Urinary bladder (tissue), 4 donors: ENCODE data around the gene UBASH3A. TPM values are rescaled to one million over a fixed set of nuclear protein-coding genes. Genes with fewer than 3 reads are reported as not detected.

Source experiments
- DNase-seq: peaks from one replicate; pipeline ENCODE4 v3.0.0-alpha.2; 2015; ENCODE audit errors: extremely low spot score
- H3K27ac ChIP-seq: one replicate; pipeline ENCODE4 v1.5.1; 2013; ENCODE audit warnings: low read depth, mild to moderate bottlenecking, moderate library complexity
- H3K36me3 ChIP-seq: one replicate; pipeline ENCODE4 v1.6.1; 2013; ENCODE audit warnings: mild to moderate bottlenecking, moderate library complexity; ENCODE audit not compliant: insufficient read depth
- H3K4me1 ChIP-seq: one replicate; pipeline ENCODE4 v1.6.1; 2013; ENCODE audit warnings: mild to moderate bottlenecking, moderate library complexity; ENCODE audit not compliant: insufficient read depth
- H3K4me3 ChIP-seq: one replicate; pipeline ENCODE4 v1.5.1; 2013; ENCODE audit warnings: low read depth, low read length
- WGBS: extraction: QIAGEN DNeasy Blood & Tissue Kit; methylation state at CpG from one replicate; pipeline ENCODE4 v1.1.7; 2013; 5-methylcytosine and 5-hydroxymethylcytosine counted together
- polyA plus RNA-seq: library from polyadenylated mRNA; stranded (reverse); fragments of 200-250 nt; gene quantifications from one replicate; pipeline ENCODE4 v1.2.3, GENCODE V29; 2013
- total RNA-seq: library from RNA; depleted of rRNA; stranded (reverse); fragments of >200 nt; gene quantifications from one replicate; pipeline ENCODE4 v1.2.3, GENCODE V29; 2014
- donor health status: healthy with polysubstance abuse.
- donor health status: healthy.

Gene UBASH3A
- total and polyA plus RNA-seq, 2 donors, result 0.27 to 0.32 TPM

DNA sequence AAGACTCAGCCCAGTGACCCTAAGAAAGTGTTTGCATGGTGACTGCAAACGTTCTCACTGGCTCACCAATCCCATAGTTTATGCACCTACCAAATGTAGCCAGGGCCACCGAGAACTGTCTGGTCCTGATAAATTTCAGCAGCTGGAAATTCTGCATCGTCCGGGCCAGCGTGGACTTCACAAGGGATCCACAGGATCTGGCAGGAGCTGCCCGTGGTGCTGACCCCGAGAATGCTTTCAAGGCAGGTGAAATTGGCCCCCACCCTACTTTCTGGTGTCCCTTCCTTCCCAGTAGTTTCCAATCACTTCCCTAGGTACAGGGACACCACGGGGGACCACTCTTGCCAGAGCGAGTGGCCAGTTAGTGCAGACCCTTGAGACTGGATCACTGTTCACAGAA lies 26.2 kb downstream of the UBASH3A start:
- no peaks in the 10 kb centered on the region for H3K36me3 ChIP-seq
- no peak overlapping the region for H3K27ac ChIP-seq
- H3K4me3 ChIP-seq, result no peak overlapping the region
- no peaks in the 10 kb centered on the region for H3K4me1 ChIP-seq
- WGBS, result 26% methylated on average over 9 of the region's 9 CpGs
- no peak for DNase-seq

DNA sequence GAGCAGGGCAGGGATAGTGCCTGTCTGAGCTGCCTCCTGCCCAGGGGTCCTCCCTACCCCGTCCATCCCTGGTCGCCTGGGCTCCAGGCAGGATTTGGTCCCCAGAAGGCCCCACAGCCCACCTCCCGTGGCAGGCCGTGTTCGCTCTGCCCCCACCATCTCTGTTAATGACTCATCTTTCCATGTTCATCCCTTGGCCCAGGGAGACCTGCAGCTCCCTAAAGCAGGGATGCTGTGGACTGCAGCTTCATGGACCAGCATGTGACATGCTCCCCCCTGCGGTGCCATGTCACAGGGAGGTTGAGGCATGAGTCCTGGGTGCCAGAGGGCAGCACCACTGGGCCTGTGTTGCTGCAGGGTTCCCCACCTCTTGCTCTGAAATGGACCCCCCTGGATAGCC lies 26.8 kb downstream of the UBASH3A start:
- Histone ChIP-seq H3K4me3 (no peak overlapping the region), H3K36me3 (no peaks in the 10 kb centered on the region), H3K27ac (no peak overlapping the region), H3K4me1 (no peaks in the 10 kb centered on the region)
- 82% methylated on average over 6 of the region's 6 CpGs for WGBS
- no peak for DNase-seq

DNA sequence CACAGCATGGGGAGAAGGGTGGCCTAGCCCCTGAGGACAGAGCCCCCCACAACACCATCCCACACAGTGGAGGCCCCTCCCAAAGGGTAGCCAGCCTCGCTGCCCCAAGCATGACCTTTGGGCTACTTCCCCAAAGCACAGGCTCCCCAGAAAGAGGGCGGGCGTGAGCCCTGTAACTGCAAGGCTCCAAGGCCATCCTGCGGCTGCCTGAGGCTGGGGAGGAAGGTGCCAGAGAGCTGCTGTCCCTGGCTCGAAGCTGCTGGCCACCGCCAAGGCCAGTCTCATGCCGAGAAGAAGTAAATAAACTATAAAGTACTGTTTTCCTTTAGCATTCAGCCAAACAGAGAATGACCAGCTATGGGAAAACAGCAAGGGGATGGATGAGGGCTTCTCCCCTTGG lies 27.5 kb downstream of the UBASH3A start:
- WGBS, result 68% methylated on average over 7 of the region's 7 CpGs
- Histone ChIP-seq H3K4me1 (no peaks in the 10 kb centered on the region), H3K4me3 (no peak overlapping the region), H3K36me3 (no peaks in the 10 kb centered on the region), H3K27ac (no peak overlapping the region)
- DNase-seq, result no peak

DNA sequence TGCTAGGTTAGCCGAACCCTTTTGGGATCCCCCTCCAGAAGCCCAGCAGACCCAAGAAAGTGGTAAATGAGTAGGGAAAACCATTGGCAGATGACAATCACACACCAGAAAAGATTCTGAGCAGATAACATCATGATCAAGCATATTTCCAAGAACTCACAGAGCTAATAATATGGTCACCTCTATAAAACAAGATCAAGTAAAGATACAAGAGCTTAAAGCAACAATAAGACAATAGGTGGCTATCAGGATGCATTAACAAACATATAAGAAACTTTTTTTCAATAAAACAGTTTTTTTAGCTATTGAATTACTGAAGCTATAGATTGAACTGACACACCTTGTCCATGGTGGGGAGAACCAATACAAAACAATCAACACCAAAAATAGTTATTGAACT lies 29.0 kb downstream of the UBASH3A start:
- DNase-seq, result no peak
- no peaks in the 10 kb centered on the region for H3K36me3 ChIP-seq
- no peaks in the 10 kb centered on the region for H3K4me1 ChIP-seq
- H3K4me3 ChIP-seq, result no peak overlapping the region
- no peak overlapping the region for H3K27ac ChIP-seq
- 33% methylated on average over 1 of the region's 1 CpG for WGBS

DNA sequence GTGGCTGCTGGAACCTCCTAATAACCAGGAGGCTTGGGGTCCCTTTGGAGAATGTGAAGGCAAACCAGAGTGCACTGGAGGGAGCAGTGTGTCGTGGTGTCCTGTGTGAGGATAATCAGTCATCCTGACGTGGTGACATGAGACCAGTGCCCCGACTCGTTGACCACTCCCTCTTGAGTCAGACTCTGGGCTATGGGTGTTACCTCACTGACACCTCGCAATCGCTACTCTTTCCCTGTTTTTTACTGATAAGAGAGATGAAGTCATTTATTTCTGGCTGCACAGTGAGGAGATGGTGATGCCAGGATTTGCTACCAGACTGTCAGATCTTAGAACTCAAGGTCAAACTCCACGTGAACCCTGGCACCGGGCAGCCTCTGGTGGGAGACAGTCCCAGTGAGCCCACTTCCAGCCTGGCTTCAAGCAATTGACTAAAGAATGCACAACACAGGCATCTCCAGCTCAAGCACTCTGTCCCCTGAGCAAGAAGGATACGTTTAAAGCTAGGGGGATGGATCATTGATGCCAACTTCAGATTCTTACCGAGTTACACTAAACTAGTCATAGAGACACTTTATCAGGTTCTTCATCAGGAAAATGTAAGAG lies 30.3 kb downstream of the UBASH3A start:
- no peak overlapping the region for H3K27ac ChIP-seq
- no peaks in the 10 kb centered on the region for H3K4me1 ChIP-seq
- no peak for DNase-seq
- no peak overlapping the region for H3K4me3 ChIP-seq
- WGBS, result 58% methylated on average over 10 of the region's 10 CpGs
- H3K36me3 ChIP-seq, result no peaks in the 10 kb centered on the region

DNA sequence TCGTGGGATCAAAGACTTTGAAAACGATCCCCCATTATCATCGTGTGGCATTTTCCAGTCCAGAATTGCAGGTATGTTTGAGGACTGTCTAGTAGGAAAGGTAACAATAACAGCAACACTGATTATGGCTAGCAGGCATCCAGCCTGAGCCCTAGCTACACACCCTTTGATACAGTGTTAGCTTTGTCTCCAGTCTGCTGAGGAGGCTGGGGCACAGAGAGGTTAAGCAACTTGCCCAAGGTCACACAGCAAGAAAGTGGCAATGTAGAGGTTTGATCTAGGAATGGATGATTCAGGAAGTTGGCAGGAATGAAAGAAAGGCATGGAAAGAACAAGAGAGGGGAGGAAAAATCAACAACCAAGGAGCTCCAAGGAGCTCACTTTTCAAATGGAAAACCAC lies 31.2 kb downstream of the UBASH3A start:
- 79% methylated on average over 3 of the region's 3 CpGs for WGBS

DNA sequence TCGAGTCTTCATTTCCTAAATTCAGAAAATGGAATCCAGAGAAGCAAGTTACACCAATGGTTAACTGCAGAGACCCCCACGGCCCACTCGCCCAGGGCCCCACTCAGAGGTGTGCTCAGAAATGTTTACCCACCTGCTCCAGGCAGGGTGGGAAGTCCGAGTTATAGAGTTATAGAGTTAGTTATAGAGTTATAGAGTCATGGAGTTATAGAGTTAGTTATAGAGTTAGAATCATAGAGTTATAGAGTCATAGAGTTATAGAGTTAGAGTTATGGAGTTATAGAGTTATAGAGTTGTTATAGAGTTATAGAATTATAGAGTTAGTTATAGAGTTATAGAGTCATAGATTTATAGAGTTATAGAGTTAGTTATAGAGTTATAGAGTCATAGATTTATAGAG lies 31.7 kb downstream of the UBASH3A start:
- no peaks in the 10 kb centered on the region for H3K4me1 ChIP-seq
- no peak overlapping the region for H3K4me3 ChIP-seq
- no peak overlapping the region for H3K27ac ChIP-seq
- no peaks in the 10 kb centered on the region for H3K36me3 ChIP-seq
- no peak for DNase-seq
- WGBS, result 75% methylated on average over 4 of the region's 4 CpGs

More for the DNA sequence above, 31.2 kb downstream of the UBASH3A start:
- Histone ChIP-seq H3K27ac (no peak overlapping the region), H3K4me1 (no peaks in the 10 kb centered on the region), H3K4me3 (no peak overlapping the region), H3K36me3 (no peaks in the 10 kb centered on the region)
- no peak for DNase-seq

DNA sequence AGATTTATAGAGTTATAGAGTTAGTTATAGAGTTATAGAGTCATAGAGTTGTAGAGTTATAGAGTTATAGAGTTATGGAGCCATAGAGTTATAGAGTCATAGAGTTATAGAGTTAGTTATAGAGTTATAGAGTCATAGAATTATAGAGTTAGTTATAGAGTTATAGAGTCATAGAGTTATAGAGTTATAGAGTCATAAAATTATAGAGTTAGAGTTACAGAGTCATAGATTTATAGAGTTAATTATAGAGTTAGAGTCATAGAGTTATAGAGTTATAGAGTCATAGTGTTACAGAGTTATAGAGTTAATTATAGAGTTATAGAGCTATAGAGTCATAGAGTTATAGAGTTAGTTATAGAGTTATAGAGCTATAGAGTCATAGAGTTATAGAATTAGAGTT lies 32.1 kb downstream of the UBASH3A start:
- no peaks in the 10 kb centered on the region for H3K36me3 ChIP-seq
- no peak overlapping the region for H3K4me3 ChIP-seq
- H3K4me1 ChIP-seq, result no peaks in the 10 kb centered on the region
- DNase-seq, result no peak
- no peak overlapping the region for H3K27ac ChIP-seq

DNA sequence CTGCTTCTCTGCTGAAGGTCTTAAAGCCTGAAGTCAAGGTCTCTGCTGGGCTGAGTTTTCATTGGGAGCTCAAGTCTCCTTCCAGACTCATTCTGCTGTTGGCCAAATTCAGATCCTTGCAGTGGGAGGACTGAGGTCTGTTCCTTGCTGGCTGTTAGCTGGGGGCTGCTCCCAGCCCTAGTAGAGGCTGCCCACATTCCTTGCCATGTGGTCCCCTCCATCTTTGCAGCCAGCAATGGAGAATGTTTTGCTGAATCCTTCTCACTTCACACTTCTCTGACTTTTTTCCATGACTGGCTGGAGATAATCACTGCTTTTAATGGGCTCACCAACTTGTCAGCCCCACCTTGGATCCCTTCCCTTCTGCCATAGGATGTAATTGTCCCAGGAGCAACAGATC lies 33.2 kb downstream of the UBASH3A start:
- H3K4me1 ChIP-seq, result no peaks in the 10 kb centered on the region
- no peak overlapping the region for H3K4me3 ChIP-seq
- H3K36me3 ChIP-seq, result no peaks in the 10 kb centered on the region
- H3K27ac ChIP-seq, result no peak overlapping the region
- DNase-seq, result no peak

DNA sequence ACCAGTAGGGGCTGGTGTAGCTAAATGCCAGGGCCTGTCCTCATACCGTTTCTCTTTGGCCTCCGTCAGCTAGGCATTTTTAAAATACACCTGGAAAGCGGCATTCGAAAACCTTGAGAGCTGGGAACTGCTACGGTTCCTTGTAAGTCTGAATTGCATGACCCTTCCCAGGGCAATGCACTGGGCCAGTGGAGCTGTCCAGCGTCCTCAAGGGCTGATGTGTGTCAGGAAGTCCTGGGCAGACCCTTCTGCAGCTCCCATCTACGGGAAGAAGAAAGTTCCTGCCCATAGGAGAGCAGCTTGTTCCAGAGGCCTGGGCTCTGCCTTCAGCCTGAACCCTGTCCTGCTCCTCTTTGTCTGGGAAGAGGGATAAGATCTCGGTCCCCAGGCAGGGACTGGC lies 34.1 kb downstream of the UBASH3A start:
- no peak for DNase-seq
- WGBS, result 43% methylated on average over 8 of the region's 8 CpGs
- H3K4me1 ChIP-seq, result no peaks in the 10 kb centered on the region
- H3K36me3 ChIP-seq, result no peaks in the 10 kb centered on the region
- no peak overlapping the region for H3K4me3 ChIP-seq
- H3K27ac ChIP-seq, result no peak overlapping the region

DNA sequence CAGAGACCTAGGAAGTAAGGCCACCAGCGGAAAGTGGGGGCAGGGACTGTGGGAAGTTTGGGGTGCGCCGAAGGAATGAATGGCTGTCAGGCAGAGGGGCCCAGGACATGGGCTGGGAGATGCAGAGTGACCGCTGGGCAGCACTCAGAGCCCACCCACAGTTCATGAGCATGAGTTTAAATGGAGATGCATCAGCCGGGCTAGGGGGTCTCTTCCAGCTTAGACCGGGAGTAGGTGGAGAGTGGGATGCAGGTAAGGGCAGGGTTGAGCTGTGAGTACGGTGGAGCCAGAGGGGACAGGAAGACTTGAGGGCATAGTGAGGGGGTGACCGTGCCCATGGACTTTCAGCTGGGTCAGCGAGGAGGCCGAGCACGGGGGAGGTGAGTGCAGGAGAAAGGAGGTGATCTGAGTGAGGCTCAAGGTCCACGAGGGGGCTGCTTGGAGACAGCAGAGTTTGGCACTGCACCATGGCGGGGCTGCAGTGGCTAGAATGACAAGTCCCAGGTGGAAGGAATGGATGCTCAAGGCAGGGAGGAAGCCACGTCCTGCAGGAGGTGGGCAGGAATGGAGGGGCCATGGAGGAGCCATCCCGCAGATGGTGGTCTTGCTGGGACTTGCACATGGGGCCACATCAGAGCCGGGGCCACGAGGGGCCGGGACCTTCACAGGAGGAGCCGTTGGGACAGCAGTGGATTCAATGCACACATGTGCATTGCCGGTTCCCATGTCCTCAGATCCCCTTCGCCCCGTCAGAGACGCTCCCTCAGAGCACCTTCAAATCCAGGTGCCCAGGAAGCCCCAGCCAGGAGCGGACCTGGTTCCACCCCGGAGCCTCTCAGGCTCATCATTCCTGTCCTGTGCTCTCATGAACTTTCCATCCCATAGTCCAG lies 34.9 kb downstream of the UBASH3A start:
- no peak overlapping the region for H3K4me3 ChIP-seq
- H3K27ac ChIP-seq, result no peak overlapping the region
- WGBS, result 89% methylated on average over 25 of the region's 25 CpGs
- H3K4me1 ChIP-seq, result no peaks in the 10 kb centered on the region
- DNase-seq, result no peak
- no peaks in the 10 kb centered on the region for H3K36me3 ChIP-seq

DNA sequence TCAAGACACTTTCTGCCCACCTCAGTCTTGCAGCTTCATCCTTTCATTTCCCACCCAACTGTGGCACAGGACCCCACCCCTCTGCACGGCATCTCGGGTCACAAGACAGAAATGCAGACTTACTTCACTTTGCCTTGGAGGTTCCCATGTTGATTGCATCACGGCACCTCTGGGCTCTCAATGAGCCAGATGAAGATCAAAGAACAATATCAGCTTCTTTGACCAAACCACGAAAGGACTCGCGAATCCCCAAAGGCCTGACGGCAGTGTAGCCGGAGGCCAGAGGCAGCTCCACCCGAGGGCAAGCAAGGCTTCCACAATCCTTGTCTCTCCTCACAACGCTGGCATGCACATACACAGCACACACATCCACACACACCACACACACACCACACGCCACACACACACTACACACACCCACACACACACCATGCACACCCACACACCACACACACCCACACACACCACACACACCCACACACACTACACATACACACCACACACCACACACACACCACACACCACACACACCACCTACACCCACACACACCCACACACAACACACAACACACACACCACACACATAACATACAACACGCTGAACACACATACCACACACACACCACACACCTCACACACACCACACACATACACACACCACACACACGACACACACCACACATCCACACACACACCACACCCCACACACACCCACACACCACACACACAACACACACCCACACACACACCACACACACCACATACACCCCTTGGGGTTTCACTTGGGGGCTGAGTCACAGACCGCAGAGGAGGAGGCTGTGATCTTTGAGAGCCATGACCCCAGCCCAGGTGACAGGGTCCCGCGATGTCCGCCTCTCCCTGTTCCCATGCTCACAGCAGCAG lies 35.8 kb downstream of the UBASH3A start:
- H3K36me3 ChIP-seq, result no peaks in the 10 kb centered on the region
- no peak for DNase-seq

DNA sequence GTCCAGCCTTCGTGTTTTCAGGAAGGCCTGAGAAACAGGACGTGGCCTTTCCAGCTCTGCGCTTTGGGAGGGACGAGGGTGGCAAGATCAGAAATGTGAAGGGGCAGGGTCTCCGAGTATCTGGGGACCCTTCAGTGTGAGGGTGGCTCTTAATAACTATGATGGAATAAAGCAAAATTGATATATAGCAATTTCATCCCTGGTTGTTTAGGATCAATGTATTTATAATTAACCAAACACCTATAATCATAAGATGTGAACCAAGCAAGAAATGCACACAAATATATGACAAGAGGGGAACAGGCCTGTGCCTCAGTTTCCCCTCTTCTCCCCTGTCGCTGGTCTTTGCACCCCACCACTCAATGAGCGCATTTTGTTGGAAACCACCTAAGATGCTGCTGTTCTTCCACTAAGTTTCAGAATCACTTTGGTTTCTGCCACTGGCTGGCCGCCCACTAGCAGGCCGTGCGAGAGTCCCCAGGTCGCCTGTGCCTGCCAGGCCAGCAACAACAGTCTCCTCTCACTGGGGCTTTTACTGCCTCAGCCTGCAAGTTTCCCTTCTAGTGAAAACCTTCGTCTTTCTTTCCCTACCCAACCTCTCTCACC lies 36.6 kb downstream of the UBASH3A start:
- H3K4me1 ChIP-seq, result no peaks in the 10 kb centered on the region
- DNase-seq, result no peak
- no peak overlapping the region for H3K4me3 ChIP-seq
- H3K36me3 ChIP-seq, result no peaks in the 10 kb centered on the region
- no peak overlapping the region for H3K27ac ChIP-seq
- WGBS, result 78% methylated on average over 12 of the region's 12 CpGs

More for the DNA sequence above, 35.8 kb downstream of the UBASH3A start:
- 81% methylated on average over 17 of the region's 17 CpGs for WGBS
- Histone ChIP-seq H3K27ac (no peak overlapping the region), H3K4me3 (no peak overlapping the region), H3K4me1 (no peaks in the 10 kb centered on the region)
